ENCODE data around the gene SIM2.

Gene SIM2

GRCh38 chr21:36733857-36734256 lies 34.9 kb downstream of the SIM2 start:
- in situ Hi-C loops (cut with MboI; ENCODE audit: low sequenced_read_pairs), result no loop called here

GRCh38 chr21:36734367-36735200 lies 35.7 kb downstream of the SIM2 start:
- in situ Hi-C loops (cut with MboI; ENCODE audit: low sequenced_read_pairs), result no loop called here

DNA sequence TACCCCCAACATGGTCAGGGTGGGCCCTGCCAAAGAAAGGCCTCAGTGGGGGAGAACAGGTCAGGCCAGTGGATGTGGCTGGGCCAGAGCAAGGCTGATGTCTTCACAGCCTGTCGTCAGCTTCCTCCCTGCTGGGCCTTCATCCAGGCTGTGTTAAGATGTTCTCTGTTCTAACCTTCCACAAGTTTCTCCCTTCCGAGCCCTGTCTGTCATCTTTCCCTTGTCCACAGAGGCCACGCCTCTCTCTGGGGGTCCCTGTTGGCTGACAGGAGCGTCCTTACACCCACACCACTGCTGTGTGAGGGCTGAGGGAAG lies 36.2 kb downstream of the SIM2 start:
- in situ Hi-C loops (cut with MboI; ENCODE audit: low sequenced_read_pairs), result no loop called here

DNA sequence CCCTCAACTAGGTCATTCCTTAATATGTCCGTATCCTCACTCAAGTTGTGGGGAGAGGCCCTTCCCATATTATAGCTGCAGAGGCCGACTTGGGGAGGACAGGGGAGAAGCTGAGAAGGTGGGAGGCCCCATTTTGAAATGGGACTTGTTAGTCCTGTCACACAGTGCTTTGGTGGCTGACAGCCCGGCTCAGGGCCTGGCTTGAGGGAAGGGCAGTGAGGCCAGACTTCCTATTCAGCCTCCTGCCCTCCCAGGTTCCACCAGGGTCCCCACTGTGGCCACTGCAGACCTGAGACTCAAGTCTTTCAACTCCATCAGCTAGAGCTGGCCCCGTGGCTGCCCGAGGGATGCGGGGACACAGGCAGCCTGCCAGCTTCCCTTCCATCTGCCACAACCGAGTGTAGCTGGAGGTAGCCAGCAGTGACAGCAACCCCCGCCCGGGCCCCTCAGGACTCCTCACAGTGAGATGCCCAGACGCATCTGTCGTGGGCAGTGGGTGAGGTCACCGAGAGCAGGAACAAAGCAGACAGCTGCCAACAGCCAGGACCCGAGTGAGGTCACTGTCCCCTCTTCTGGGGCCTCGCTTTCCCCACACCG lies 36.9 kb downstream of the SIM2 start:
- in situ Hi-C loops (cut with MboI; ENCODE audit: low sequenced_read_pairs), result no loop called here

DNA sequence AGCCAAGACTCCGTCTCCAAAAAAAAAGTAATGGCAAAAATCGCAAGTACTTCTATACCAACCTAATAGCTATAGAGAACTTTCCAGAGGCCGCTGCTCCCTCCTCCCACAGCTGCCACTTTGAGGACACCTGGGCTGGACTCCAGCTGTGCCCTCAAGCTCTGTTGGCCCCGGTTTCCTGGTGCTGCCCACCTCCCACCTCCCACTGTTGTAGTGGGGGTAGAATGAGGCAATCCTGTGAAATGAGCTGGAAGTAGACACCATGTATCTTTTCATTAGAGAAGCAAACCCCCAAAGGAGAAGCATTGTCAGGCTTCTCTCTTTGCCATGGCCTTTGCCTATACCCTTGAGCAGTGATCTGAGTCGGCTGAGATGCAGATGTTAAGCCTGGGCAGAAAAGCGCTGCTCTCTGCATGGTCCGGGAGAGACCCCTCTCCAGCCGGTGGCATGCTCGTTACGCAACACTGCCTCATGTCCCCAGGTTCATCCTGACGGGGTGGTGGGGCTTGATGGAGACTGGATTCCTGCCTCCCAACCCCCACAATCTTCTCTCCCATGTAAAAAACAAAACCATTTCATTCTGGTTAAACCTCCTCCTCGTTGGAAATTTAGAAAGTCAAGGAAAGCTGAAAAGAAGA lies 39.7 kb downstream of the SIM2 start:
- in situ Hi-C loops (cut with MboI; ENCODE audit: low sequenced_read_pairs), result no loop called here

GRCh38 chr21:36741506-36741905 lies 42.6 kb downstream of the SIM2 start:
- in situ Hi-C loops (cut with MboI; ENCODE audit: low sequenced_read_pairs), result no loop called here

DNA sequence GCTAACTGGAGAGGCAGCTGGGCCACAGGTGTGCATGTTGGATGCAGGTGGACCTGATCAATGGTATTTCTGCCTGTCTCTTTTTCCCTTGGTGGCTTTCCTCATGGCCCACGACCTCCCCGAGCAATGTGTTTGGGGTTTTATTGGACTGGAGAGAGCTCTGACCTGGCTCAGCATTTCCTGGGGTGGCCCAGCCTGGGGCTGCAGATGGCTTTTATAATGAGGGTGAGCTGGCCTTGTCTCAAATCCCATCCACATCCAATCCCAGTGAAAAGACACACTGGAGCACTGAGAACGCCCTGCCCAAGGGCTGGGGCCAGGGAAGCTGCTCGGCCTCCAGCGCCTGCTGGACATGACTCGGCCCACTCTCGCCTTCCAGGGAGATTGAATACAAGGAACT lies 44.1 kb downstream of the SIM2 start:
- in situ Hi-C loops (cut with MboI; ENCODE audit: low sequenced_read_pairs), result no loop called here

- in situ Hi-C loops (cut with MboI; ENCODE audit: low sequenced_read_pairs), result no loop called here
Measured at GRCh38 chr21:36743446-36743845, 44.5 kb downstream of the SIM2 start.

- in situ Hi-C loops (cut with MboI; ENCODE audit: low sequenced_read_pairs), result no loop called here
Measured at GRCh38 chr21:36744190-36744559, 45.3 kb downstream of the SIM2 start.

GRCh38 chr21:36744560-36745231 lies 45.8 kb downstream of the SIM2 start:
- in situ Hi-C loops (cut with MboI; ENCODE audit: low sequenced_read_pairs), result no loop called here

- in situ Hi-C loops (cut with MboI; ENCODE audit: low sequenced_read_pairs), result no loop called here
Measured at GRCh38 chr21:36745459-36745858, 46.5 kb downstream of the SIM2 start.

GRCh38 chr21:36747041-36747814 lies 48.3 kb downstream of the SIM2 start:
- in situ Hi-C loops (cut with MboI; ENCODE audit: low sequenced_read_pairs), result no loop called here

DNA sequence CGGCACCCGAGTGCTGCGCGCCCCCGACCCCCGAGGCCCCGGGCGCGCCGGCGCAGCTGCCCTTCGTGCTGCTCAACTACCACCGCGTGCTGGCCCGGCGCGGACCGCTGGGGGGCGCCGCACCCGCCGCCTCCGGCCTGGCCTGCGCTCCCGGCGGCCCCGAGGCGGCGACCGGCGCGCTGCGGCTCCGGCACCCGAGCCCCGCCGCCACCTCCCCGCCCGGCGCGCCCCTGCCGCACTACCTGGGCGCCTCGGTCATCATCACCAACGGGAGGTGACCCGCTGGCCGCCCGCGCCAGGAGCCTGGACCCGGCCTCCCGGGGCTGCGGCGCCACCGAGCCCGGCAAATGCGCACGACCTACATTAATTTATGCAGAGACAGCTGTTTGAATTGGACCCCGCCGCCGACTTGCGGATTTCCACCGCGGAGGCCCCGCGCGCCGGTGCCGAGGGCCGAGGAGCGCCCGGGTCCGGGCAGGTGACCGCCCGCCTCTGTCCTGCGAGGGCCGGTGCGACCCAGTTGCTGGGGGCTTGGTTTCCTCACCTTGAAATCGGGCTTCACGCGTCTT lies 49.0 kb downstream of the SIM2 start:
- in situ Hi-C loops (cut with MboI; ENCODE audit: low sequenced_read_pairs), result no loop called here

- in situ Hi-C loops (cut with MboI; ENCODE audit: low sequenced_read_pairs), result no loop called here
Measured at GRCh38 chr21:36749935-36750575, 51.1 kb downstream of the SIM2 start.

DNA sequence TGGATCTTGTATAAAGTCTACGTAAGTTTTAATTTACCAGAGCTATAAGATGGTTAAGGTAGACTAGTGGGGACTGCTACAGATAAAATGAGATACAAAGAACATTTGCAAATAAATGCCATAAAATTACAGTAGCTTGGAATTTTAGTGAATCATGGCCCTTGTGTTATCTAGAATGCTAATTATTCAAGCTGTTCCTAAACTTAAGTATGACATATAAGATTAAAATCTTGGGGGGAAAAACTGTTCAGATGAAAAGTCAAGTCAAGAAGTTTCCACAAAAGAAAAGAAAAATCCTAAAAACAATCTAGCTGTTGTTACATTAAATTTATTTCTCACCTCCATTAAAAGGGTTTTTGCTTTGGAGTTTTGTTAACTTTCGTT lies 51.7 kb downstream of the SIM2 start:
- in situ Hi-C loops (cut with MboI; ENCODE audit: low sequenced_read_pairs), result no loop called here

DNA sequence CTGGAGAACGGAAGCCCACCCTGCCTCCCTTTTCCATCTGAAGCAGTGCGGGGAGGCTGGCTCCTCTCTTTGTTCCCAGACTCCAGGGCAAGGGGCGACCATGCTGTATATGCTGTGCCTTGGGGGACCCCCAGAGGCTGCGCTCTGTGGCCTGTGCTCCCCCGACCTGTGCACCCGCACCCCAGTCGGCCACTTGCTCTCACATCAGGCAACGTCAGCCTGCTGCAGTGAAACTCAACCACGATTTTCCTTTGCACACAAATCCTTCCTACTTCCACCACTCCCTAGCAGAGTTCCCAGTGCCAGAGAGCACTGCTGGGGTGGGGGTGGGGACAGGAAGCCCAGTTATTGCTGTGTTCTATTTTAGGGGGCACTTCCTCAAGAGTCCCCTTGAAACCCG lies 52.5 kb downstream of the SIM2 start:
- in situ Hi-C loops (cut with MboI; ENCODE audit: low sequenced_read_pairs), result no loop called here

GRCh38 chr21:36753556-36753955 lies 54.6 kb downstream of the SIM2 start:
- in situ Hi-C loops (cut with MboI; ENCODE audit: low sequenced_read_pairs), result no loop called here

- in situ Hi-C loops (cut with MboI; ENCODE audit: low sequenced_read_pairs), result no loop called here
Measured at GRCh38 chr21:36754241-36754898, 55.5 kb downstream of the SIM2 start.

DNA sequence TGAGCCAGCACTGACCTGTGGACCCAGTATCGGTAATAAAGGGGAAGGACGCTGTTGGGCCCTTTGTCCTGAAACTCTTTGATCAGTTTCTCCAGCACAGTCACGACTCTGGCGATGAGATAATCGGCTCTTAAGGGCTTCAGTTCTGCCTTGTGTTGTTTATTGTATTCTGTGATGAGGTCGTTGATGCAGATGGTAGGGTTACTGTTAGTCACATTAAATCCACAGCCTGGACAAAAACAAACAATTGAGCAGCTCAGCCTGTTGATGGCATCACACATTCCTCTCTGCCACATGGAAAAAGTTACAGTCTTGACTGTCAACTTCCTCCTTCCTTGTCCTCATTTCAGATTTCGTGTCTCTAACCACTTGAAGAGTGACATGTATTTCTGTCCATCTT lies 57.6 kb downstream of the SIM2 start:
- in situ Hi-C loops (cut with MboI; ENCODE audit: low sequenced_read_pairs), result no loop called here

DNA sequence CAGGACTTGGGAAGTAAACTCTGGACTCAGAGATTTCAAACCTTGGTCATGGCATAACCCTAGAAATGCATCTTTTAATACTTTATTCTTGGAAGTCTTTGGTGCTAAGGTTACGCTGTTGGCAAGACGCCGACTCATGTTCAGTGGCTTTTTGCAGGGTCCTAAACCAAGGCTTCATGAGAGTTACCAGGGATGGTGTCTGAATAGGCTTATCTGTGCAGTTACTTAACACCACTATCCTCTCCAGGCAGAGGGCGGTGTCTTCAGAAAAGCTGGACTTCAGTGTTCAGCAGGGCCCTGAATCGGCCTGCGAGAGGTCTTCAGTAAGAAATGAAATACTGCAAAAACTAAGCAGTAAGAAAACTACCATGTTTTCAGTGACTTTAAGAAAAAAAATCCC lies 58.3 kb downstream of the SIM2 start:
- in situ Hi-C loops (cut with MboI; ENCODE audit: low sequenced_read_pairs), result no loop called here

Measured in HL-60/S4 (cell line).